Activated CD4-positive, CD25-positive, alpha-beta regulatory T cell (primary cell): ENCODE data around the gene R3HDM2.
"Not testable (repeated sequence)": the region's sequence is repeated elsewhere in the genome, so short reads cannot be mapped to it uniquely, and the experiment has no call there.

ENCODE experiments used
- DNase-seq, 4 experiments: peaks; one replicate each; lab custom pipeline; 2025; lab: John Stamatoyannopoulos, UW

R3HDM2 gene

DNA sequence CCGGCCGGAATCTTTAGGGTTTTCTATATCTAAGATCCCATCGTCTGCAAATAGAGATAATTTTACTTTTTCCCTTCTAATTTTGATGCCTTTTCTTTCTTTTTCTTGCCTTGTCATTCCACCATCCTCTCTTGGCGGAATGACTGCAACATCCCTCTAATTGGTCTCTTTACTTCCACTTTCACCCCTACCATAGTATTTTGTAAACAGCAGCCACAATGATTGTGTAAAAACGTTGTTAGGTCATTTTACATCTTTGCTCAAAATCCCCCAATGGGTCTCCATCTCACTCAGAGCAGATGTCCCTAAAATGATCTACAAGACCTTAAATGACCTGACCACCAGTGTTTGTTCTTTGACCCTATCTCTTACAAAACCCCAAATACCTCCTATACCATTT, 99.9 kb downstream of the R3HDM2 start:
- DNase-seq: no peak

DNA sequence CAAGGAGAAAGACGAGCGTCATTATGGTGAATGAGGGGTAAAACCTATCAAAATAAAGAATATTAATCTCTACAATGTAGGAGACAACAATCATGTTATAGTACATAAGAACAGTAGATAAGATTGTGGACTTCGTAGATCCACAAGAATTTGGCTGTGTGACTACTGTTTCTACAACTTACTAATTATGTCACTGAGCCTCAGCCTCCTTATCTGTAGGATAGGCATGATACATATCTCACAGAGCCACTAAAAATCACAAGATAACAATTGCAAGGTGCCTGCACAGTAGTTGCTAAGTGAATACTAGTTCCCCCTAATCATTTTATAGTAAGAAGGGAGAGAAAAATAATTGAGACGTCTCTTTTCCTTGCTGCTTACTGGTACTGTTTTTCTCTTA, 101.6 kb downstream of the R3HDM2 start:
- no peak for DNase-seq

DNA sequence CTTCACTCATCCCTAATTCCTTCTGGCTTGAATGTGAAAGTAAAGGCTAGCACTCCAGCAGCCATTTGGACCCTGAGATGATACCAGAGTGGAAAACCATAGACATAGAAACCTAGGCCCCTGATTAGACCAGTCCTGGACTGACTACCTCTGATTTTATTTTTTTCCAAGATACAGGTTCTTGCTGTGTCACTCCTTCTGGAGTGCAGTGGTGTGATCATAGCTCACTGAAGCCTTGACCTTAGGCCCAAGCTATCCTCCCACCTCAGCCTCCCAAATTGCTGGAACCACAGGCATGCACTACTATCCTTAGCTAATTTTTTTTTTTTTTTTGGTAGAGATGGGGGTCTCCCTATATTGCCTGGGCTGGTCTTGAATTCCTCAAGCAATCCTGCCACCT, 105.4 kb downstream of the R3HDM2 start:
- DNase-seq: no peak

DNA sequence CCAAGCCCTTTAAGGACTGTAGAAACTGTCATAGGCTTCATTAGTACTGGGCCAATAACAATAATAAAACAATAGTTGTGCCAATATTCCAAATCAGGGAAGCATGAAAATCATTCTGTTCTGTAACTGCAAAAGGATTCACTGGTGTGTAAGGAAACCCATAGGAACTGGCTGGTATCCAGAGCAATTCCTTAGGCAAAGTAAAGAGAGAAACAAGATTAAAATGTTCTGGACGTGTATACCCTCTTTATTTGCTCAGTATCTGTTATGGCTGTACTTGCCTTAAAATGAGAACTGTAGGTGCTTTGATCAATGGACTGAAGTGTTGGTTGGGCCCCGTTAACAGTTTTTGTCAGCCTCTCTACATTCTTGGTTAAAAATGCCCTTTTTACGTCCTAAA, 107.4 kb downstream of the R3HDM2 start:
- DNase-seq: no peak

DNA sequence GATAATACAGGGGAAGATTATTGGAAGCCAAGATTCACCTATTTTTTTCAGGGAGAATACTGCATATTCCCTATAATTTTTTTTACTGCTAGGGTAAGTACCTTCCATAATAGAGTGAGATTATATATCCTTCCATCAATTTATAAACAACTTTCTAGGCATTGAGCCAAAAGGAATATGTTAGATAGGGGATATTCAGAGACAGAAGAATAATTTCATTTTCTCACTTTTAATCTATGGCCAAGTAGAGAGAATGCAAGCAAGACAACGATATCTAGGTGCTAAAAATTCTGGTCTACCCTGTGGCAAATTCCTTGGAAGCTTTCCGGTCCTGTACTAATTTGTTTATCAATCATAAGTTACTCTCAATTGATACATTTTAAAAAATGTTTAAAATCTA, 110.2 kb downstream of the R3HDM2 start:
- DNase-seq: no peak

DNA sequence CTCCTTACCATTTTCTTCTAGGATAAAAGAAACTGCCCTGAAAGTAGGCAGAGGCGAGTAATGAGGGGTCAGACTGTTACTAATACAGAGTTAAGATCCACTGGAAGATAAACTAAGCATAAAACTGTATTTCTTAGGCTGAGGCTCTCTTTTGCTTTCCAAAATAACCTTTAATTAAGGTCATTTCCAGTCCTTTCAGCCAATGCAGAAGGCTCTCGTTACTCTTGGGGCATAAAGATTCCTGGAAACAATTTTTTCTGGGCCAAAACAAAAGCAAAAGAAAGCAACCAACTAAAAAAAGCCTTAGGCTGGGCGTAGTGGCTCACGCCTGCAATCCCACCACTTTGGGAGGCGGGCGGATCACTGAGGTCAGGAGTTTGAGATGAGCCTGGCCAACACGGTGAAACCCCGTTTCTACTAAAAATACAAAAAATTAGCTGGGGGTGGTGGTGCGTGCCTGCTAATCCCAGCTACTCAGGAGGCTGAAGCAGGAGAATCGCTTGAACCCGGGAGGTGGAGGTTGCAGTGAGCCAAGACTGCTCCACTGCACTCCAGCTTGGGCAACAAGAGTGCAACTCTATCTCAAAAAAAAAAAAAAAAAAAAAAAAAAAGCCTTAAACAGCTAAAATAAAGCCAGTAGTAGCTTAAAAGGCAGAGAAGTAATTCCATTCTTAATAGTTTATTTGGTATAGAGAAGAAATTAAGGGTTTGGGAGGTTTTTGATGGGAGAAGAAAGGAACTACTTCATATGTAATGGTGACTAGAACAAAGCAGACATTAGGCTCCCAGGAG, 111.0 kb downstream of the R3HDM2 start:
- no peak for DNase-seq

DNA sequence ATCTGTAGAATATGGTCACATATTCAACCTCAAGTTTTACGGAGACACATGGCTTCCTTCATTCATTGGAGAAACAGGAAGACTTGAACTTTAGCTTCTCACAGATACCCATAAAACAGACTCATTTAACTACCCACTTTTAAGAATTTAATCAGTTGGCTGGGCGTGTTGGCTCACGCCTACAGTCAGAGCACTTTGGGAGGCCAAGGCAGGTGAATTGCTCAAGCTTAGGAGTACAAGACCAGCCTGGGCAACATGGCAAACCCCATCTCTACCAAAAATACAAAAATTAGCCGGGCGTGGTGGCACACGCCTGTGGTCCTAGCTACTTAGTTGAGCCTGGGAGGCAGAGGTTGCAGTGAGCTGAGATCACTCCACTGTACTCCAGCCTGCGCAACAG, 115.2 kb downstream of the R3HDM2 start:
- no peak for DNase-seq

DNA sequence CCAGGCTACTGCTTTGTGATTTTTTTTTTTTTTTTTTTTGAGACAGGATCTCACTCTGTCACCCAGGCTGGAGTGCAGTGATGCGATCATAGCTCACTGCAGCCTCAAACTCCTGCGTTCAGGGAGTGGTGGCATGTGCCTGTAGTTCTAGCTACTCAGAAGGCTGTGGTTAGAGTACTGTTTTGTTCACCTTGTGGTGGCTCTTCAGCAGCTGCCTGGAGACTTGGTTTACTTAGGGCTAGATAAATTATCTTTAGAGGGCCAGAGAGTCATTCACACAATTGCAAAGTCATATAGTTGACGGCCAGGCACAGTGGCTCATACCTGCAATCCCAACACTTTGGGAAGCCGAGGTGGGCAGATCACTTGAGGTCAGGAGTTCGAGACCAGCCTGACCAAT, 118.6 kb downstream of the R3HDM2 start:
- not testable (repeated sequence) for DNase-seq

DNA sequence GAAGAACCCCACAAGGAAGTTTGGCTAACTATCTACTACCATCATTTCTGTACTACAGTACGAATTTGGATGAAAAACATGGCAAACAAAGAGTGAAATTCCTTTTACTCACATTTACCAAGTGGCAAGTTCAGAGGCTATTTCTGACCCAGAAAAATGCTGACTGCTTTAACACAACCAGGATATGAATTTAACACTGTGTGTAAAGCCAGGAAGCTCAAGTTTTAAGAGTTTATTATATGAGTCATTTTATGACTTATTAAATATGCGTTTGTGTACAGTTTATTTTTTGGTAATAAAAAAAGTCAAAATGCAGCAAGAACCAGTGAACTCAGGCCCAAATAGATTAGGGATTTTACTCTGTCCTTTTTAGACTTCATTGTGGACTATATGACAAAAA, 121.4 kb downstream of the R3HDM2 start:
- no peak for DNase-seq

DNA sequence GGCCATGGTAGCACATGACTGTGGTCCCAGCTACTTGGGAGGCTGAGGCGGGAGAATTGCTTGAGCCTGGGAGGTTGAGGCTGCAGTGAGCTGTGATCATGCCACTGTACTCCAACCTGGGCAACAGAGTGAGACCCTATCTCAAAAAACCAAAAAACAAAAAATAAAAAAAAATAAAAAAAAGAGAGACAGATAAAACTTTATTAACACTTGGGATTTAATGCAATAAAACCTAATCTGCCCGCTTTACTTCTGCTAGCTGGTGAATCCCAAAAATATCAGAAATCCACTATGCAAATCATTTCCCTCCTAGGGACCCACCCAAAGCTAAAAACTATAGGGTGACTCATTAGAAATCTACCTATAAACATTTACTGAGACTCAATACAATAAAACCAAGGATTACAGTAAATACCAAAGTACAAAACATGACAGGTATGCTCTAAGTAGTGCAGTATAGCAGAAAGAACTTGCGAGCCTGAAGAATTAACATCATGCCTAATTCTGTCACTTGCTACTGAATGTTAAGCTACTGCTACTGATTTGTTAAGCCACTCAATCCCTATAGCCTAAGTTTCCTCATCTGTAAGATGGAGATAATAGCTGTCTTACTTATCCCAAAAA, 129.8 kb downstream of the R3HDM2 start:
- DNase-seq: no peak

DNA sequence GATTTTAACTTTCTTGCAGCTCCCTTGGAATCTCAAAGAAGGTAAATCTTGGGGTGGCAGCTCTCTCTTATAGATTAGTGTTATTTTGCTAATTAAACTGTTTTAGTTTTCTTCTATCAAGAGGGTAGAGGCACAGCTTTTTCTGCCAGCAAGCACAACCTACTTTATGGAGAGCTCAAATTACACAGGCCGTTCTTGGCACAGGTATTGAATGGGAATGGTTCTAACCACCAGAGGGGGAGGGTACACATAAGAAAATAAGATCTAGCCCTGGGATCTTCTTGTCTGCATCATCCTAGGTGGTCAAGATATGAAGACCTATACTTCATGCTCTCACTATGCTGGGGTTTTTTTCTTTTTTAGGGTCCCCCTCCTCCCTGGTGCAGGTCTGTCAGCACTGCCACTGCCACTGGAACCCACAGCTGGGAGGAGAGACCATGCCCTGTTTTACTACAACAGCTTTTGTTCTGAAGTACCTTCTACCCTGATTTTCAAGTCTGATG, 131.3 kb downstream of the R3HDM2 start:
- DNase-seq: no peak

DNA sequence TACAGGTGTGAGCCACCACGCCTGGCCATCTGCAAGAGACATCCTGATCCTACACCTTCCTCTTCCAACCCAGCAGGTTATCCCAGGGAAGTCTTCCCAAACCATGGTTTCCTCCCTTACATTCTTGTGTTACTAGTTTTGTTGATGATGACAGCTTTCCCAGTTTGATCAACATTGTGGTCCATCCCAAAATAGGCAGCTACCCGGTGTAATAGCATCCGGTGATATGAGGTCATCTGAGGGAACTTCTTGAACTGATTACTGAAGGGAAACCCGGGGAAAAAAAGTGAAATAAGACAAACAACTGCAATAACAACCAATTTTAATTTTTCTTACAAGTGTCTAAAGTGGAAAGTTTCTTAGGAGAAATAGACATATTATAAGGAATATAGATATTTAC, 134.6 kb downstream of the R3HDM2 start:
- DNase-seq: no peak

DNA sequence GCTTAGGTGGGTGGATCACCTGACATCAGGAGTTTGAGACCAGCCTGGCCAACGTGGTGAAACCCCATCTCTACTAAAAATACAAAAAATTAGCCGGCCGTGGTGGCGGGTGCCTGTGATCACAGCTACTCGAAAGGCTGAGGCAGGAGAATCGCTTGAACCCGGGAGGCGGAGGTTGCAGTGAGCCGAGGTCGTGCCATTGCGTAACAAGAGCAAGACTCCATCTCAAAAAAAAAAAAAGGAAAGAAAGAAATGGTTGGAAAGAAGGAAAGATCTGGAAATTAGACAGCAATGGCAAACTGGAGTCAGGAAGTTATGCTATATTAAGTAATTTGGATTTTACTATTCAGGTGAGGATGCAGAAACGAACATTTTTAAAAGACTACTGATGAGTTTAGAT, 148.8 kb downstream of the R3HDM2 start:
- DNase-seq: not testable (repeated sequence)

DNA sequence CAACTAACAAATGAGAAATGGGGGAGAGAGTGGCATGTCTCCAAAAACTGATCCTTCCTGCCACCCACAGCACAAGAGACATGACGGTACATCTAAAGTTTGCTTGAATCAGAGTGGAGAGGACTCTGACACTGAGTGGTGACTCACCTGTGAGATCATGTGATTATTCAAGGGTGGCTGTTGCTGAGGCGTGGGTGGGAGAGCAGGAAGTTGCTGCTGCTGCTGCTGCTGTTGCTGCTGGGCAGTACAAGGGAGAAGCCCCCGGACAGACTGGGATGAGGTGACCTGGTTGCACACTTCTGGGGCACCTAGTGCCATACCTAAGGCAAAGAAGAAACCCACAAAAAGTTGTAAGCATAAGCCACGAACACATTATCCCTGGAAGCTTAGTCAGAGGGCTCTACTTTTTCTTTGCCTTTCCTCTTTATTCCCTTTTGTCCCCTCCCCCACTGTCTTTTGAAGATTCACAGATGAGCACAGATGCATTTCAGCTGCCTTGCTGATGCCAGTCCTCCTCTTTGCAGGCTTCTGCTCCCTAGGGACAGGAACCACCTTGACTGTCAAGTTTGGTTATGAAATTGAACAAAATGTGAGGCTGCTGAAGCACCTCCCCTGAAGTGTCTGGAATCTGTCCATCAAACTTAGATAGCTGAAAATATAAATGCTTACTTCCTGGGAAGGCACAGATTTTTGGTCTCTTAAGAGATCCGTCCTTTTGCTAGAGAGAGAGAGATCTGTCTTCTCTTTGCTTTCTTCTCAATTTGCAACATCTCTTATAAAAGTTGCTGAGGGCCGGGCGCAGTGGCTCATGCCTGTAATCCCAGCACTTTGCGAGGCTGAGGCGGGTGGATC, 150.4 kb downstream of the R3HDM2 start:
- peak; percentile 16 to 40 (median 32) for DNase-seq

DNA sequence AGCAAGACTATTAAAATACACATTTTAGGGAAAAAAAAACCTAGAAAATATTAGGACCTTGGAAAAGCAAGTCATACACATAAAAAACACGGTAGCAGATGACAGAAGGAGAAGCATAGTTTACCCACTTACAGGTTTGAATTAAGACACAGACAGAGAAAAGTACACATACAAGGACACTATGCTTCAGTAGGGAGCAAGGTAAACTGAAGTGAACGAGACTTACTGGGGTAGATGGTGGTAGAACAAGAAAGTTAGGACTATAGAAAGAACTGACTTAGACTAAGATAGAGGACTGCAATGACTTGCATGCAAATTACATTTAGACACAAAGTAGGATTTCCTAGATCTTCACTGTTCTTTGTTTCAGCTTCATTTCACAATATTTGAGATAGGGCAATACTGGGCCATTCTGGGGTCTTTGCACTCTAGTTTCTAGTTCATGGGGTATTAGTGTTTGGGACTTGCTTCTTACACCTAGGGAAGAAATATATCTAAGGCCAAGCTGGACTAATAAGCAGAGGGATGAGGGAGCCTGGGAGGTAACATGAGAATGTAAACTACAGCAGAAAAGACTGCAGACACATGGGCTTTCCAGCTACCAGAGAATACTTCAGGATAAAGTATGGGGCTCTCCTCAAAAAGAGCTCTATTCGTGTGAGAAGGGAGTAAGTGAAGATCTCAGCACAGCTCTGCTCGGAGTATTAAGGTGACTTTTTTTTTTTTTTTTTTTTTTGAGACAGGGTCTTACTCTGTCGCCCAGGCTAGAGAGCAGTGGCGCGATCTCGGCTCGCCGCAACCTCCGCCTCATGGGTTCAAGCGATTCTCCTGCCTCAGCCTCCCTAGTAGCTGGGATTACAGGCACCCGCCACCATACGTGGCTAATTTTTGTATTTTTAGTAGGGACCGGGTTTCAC, 152.1 kb downstream of the R3HDM2 start:
- DNase-seq: no peak

DNA sequence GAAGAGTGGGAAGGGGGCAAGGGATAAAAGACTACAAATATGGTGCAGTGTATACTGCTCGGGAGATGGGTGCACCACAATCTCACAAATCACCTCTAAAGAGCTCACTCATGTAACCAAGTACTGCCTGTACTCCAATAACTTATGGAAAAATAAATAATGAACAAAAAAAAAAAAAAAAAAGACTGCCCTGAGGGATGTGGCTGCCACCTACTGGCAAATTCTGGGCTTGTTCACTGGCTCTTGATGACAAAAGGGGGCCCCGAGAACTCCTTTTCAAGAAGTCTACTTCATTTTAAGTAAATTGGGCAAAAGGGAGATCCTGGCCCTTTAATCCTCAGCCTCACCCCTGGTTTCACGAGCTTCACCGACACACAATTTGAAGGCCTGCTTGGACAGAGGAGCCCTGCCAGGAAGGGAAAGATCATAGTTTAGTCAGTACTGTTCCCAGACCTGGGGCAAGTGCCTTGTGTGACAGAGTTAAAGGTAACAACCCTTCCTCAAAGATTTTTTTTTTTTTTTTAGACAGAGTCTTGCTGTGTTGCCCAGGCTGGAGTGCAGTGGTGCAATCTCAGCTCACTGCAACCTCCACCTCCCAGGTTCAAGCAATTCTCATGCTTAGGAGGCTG, 153.8 kb downstream of the R3HDM2 start:
- DNase-seq: no peak

DNA sequence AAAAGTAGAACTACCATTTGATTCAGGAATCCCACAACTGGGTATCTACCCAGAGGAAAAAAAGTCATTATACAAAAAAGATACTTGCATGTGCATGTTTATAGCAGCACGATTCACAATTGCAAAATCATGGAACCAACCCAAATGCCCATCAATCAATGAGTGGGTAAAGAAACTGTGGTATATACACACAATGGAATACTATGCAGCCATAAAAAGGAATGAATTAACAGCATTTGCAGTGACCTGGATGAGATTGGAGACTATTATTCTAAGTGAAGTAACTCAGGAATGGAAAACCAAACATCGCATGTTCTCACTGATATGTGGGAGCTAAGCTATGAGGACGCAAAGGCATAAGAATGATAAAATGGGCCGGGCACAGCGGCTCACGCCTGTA, 154.6 kb downstream of the R3HDM2 start:
- not testable (repeated sequence) for DNase-seq

DNA sequence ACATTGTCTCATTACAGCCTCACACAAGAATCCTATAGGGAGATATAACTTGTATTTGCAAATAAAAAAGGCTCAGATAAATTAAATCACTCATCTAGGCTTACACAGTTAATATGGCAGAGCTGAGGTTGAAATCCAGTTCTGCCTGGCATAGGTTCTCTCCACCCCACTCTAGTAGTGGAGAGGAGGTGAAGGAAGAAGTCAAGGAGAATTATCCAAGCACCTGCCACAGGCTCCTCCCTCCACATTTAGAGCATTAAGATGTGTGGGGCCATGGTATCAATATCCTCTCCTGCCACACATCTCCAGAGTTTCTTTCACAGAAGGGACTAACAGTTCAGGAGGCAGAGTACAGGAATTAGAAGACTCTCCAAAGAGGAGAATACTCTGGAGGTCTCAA, 157.3 kb downstream of the R3HDM2 start:
- DNase-seq: no peak

DNA sequence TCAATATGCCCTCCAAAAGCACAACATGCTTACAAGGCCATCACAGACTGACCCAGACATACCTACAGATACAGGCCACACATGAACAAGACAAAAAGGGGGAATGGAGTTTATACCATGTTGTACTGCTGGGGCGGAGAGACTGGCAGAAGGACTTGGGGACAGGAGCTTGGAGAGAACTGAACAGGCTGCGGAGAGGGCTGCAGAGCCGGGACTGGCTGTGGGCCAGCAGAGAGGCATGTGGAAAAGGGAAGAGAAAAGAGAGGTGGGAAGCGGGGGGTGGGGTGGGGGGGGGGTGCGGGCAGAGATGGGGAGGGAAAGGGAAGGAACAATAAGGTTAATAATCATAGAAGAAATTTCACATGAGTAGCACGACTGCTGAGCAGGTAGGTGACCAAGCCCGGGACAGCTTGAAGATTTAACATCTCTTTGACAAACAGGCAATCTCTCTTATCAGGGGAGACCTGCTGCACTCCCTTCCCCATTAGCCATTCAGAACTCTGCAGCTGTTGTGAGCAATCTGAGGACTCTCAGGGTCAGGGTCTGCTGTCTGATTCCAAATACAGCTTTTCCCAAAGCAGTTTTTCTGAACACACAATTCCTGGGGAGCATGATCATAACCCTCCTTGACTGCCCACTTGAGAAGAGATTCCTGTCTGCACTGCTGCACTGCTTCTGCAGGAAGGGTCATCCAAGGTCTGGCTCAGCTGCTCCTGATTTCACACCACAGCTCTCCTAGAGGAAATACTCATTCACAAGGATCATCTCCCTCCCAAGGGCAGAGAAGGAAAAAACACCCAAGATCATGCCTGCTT, 158.3 kb downstream of the R3HDM2 start:
- no peak for DNase-seq

DNA sequence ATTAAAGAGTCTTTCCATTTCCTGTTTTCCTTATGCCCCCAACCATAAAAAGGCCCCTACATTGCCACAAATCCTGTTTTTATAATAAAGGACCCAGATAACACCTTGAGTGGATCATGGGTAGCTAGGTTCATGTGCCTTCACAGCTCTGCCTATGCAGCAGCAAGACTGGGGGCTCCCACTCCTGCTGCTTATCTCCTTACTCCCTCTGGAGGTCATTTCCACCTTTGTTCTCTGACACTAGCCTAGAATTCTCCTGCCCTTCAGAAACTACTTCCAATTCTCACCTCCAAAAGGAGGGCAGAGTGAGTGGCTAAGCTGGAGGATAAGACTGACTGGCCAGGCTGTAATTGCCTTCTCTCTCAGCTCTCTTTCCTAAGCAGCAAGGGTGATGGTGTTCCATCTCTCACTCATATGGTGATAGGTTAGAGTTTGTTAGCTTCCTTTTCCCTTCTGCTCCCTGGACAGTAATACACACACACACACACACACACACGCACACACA, 159.8 kb downstream of the R3HDM2 start:
- no peak for DNase-seq
